Prostate gland (tissue), 2 donors: ENCODE results near the gene RTEL1. TPM values are rescaled to one million over a fixed set of nuclear protein-coding genes. Genes with fewer than 3 reads are reported as not detected.

Experiments used
- DNase-seq: peaks from one replicate; pipeline ENCODE4 v3.0.0-alpha.2; 2019; ENCODE audit warnings: low spot score
- H3K27ac ChIP-seq, 2 donors: fragments of 200-600 bp; sonication (generic); 2 replicates each; pipeline ENCODE4 v1.5.1; 2017 to 2019
- H3K27me3 ChIP-seq: fragments of 200-600 bp; sonication (generic); replicated peaks from 2 replicates; pipeline ENCODE4 v1.5.1; 2019; ENCODE audit not compliant: insufficient read depth
- H3K36me3 ChIP-seq, 2 donors: fragments of 200-600 bp; sonication (generic); 1 replicate in 1 of 2; 2 replicates in 1 of 2; pipeline versions ENCODE4 v1.5.1 to v1.8.1; 2017 to 2019
- H3K4me1 ChIP-seq: fragments of 200-600 bp; sonication (generic); replicated peaks from 2 replicates; pipeline ENCODE4 v1.5.1; 2019
- H3K4me3 ChIP-seq, 2 donors: fragments of 200-600 bp; sonication (generic); 2 replicates each; pipeline ENCODE4 v1.5.1; 2017 to 2019
- H3K9me3 ChIP-seq: fragments of 200-600 bp; sonication (generic); 2 replicates; pipeline ENCODE4 v1.5.1; 2017
- CTCF ChIP-seq, 4 experiments: fragments of 200-600 bp in 2 of 4; fragments of 450-650 bp in 2 of 4; sonication (generic) in 2 of 4; IDR thresholded peaks; 1 replicate in 3 of 4; 2 replicates in 1 of 4; pipeline ENCODE4 v1.5.1; 2016 to 2019; ENCODE audit warnings: antibody characterized with exemption in 4 of 4, mild to moderate bottlenecking in 2 of 4, moderate library complexity in 2 of 4
- POLR2A ChIP-seq: fragments of 450-650 bp; IDR thresholded peaks from one replicate; pipeline ENCODE4 v1.6.1; 2016; ENCODE audit warnings: antibody characterized with exemption, mild to moderate bottlenecking
- POLR2AphosphoS5 ChIP-seq: sonication (generic); formaldehyde crosslinking; IDR thresholded peaks from one replicate; pipeline ENCODE4 v1.6.1; 2017; ENCODE audit warnings: antibody characterized with exemption
- WGBS: methylation state at CpG from one replicate; pipeline ENCODE4 v1.1.5; 2018; 5-methylcytosine and 5-hydroxymethylcytosine counted together
- intact Hi-C: fragments of 100-400 bp; cut with DNase I; formaldehyde crosslinking; loops from one replicate; pipeline ENCODE4 v1.14.2; 2022
- total RNA-seq, 2 donors: library from RNA; depleted of rRNA; stranded (reverse); fragments of >200 nt; gene quantifications; one replicate each; pipeline ENCODE4 v1.1.0, GENCODE V29; 2016

Gene RTEL1
- 10 to 100 TPM; 21.8 to 42.6 TPM for total RNA-seq

- peaks cover 9% of the 10 kb centered on the region for H3K4me1 ChIP-seq
- intact Hi-C loops = loop anchor here (5.0 kb wide), 2 partner anchors 49 to 79 kb away; partner anchors contain the start of genes ARFRP1, LIME1, SLC2A4RG and ZGPAT
- H3K36me3 ChIP-seq = peaks cover 0 to 5% of the 10 kb centered on the region in 2 donors
- peak; percentile 88 for DNase-seq
- WGBS = 1% methylated on average over 69 of the region's 73 CpGs
- H3K4me3 ChIP-seq = peak within 1 kb of the TSS; percentile 69 to 79
- H3K27ac ChIP-seq = peak within 1 kb of the TSS; percentile 86 to 87
- TF ChIP-seq POLR2AphosphoS5 (peak; percentile 86), POLR2A (no peak), CTCF (IDR thresholded peaks at IDR 0.05) (peak in 2 of 4 experiments; percentile 20 to 36)
- no peaks in the 10 kb centered on the region for H3K9me3 ChIP-seq
- H3K27me3 ChIP-seq = no peaks in the 10 kb centered on the region
These were observed at the start of gene RTEL1 for GRCh38 chr20:63657937-63658748. RTEL1 (plus strand) TSS chr20:63658312; CDS start chr20:63659403, 1,091 bp downstream.

- no peak for DNase-seq
- Histone ChIP-seq H3K4me3 (no peak overlapping the region), H3K4me1 (no peaks in the 10 kb centered on the region), H3K27ac (no peak overlapping the region), H3K36me3 (no peaks in the 10 kb centered on the region), H3K9me3 (no peaks in the 10 kb centered on the region), H3K27me3 (no peaks in the 10 kb centered on the region)
- WGBS = 89% methylated on average over 17 of the region's 17 CpGs
- intact Hi-C loops = no loop called here
- TF ChIP-seq POLR2AphosphoS5 (no peak), POLR2A (no peak), CTCF (IDR thresholded peaks at IDR 0.05) (no peak)
These were observed 47.3 kb upstream of the RTEL1 start for GRCh38 chr20:63610581-63611435.

- Histone ChIP-seq H3K27ac (no peak overlapping the region), H3K36me3 (no peaks in the 10 kb centered on the region), H3K4me3 (no peak overlapping the region), H3K27me3 (no peaks in the 10 kb centered on the region), H3K4me1 (no peaks in the 10 kb centered on the region), H3K9me3 (no peaks in the 10 kb centered on the region)
- TF ChIP-seq POLR2A (no peak), POLR2AphosphoS5 (no peak), CTCF (IDR thresholded peaks at IDR 0.05) (no peak)
- intact Hi-C loops = no loop called here
- no peak for DNase-seq
- WGBS = 91% methylated on average over 10 of the region's 10 CpGs
These were observed 46.5 kb upstream of the RTEL1 start for GRCh38 chr20:63611646-63612045.

- Histone ChIP-seq H3K4me3 (no peak overlapping the region), H3K27ac (no peak overlapping the region), H3K4me1 (no peaks in the 10 kb centered on the region), H3K27me3 (no peaks in the 10 kb centered on the region), H3K9me3 (no peaks in the 10 kb centered on the region), H3K36me3 (peaks cover 0 to 5% of the 10 kb centered on the region in 2 donors)
- 79% methylated on average over 20 of the region's 20 CpGs for WGBS
- intact Hi-C loops = no loop called here
- TF ChIP-seq POLR2A = no peak
- TF ChIP-seq POLR2AphosphoS5 = no peak
- TF ChIP-seq CTCF (IDR thresholded peaks at IDR 0.05) = no peak
- DNase-seq = no peak
These were observed 45.7 kb upstream of the RTEL1 start for GRCh38 chr20:63612276-63612931.
